Thyroid gland (tissue), 4 donors: Measurements from ENCODE around the gene PPP2R2C. TPM values are rescaled to one million over a fixed set of nuclear protein-coding genes. Genes with fewer than 3 reads are reported as not detected.

Source experiments
- DNase-seq, 2 donors: peaks; one replicate each; pipeline ENCODE4 v3.0.0-alpha.2; 2019
- H3K27ac ChIP-seq, 3 donors: fragments of 200-600 bp; sonication (generic); 1 replicate in 2 of 3; 2 replicates in 1 of 3; pipeline ENCODE4 v1.5.1; 2016 to 2019; ENCODE audit warnings: mild to moderate bottlenecking in 1 of 3, moderate library complexity in 1 of 3
- H3K27me3 ChIP-seq: fragments of 200-600 bp; sonication (generic); one replicate; pipeline ENCODE4 v1.5.1; 2019
- H3K36me3 ChIP-seq, 2 donors: fragments of 200-600 bp; sonication (generic); one replicate each; pipeline ENCODE4 v1.5.1; 2016 to 2019
- H3K4me1 ChIP-seq, 2 donors: fragments of 200-600 bp; sonication (generic); one replicate each; pipeline ENCODE4 v1.5.1; 2017 to 2019
- H3K4me3 ChIP-seq, 3 donors: fragments of 200-600 bp; sonication (generic); replicated peaks in 1 of 3; 1 replicate in 2 of 3; 2 replicates in 1 of 3; pipeline ENCODE4 v1.5.1; 2016; ENCODE audit warnings: mild to moderate bottlenecking in 1 of 3
- H3K9me3 ChIP-seq: fragments of 200-600 bp; sonication (generic); one replicate; pipeline ENCODE4 v1.5.1; 2017
- POLR2A ChIP-seq, 2 donors: fragments of 450-650 bp; IDR thresholded peaks; one replicate each; pipeline ENCODE4 v1.6.1; 2017; ENCODE audit warnings: antibody characterized with exemption in 2 of 2, mild to moderate bottlenecking in 2 of 2, moderate library complexity in 1 of 2
- WGBS, 2 donors: methylation state at CpG; one replicate each; pipeline ENCODE4 v1.1.5; 2017; 5-methylcytosine and 5-hydroxymethylcytosine counted together
- intact Hi-C: fragments of 100-400 bp; cut with DNase I; formaldehyde crosslinking; loops from one replicate; pipeline ENCODE4 v1.15.1; 2023
- total RNA-seq, 4 donors: library from RNA; depleted of rRNA; stranded (reverse); fragments of >200 nt; gene quantifications; one replicate each; pipeline ENCODE4 v1.2.3, GENCODE V29; 2016
- TF ChIP-seq, protein P1 (sequence below), 6 experiments: fragments of 200-600 bp in 3 of 6; fragments of 450-650 bp in 3 of 6; sonication (generic) in 3 of 6; IDR thresholded peaks; one replicate each; pipeline ENCODE4 v1.5.1; 2016 to 2019; ENCODE audit warnings: antibody characterized with exemption in 6 of 6, mild to moderate bottlenecking in 2 of 6, inconsistent platforms in 1 of 6, moderate library complexity in 1 of 6

PPP2R2C gene
- total RNA-seq, 4 donors from 2014 or later: 0.15 to 1.5 (median 0.33) TPM; not detected in 1

DNA sequence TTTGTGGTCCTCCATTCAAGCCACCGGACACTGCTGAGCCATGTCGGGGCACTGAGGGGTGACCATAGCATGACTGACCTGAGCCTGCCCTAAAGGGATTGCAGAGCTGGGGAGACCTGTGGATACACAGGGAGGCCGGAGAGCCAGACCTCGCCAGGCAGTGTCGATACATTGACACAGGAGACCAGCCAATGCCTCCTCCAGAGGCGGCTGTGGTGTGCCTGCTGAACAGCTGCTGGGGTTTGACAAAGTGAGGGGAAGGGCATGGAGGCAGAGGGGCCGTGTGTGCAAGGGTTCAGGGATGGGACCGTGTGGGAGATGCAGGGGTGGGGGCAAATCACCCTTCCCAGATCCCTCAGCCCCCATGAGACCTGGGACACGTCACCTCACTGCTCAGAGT, 48.0 kb downstream of the PPP2R2C start:
- Histone ChIP-seq H3K4me1 (no peaks in the 10 kb centered on the region), H3K27ac (no peak overlapping the region), H3K4me3 (no peak overlapping the region), H3K9me3 (no peaks in the 10 kb centered on the region), H3K27me3 (no peaks in the 10 kb centered on the region), H3K36me3 (no peaks in the 10 kb centered on the region)
- intact Hi-C loops: no loop called here
- DNase-seq: no peak
- WGBS, 2 donors: 73 to 88% methylated on average over 7 to 9 of the region's 9 CpGs
- TF ChIP-seq POLR2A (IDR thresholded peaks at IDR 0.05): no peak
- TF ChIP-seq, protein P1, sequence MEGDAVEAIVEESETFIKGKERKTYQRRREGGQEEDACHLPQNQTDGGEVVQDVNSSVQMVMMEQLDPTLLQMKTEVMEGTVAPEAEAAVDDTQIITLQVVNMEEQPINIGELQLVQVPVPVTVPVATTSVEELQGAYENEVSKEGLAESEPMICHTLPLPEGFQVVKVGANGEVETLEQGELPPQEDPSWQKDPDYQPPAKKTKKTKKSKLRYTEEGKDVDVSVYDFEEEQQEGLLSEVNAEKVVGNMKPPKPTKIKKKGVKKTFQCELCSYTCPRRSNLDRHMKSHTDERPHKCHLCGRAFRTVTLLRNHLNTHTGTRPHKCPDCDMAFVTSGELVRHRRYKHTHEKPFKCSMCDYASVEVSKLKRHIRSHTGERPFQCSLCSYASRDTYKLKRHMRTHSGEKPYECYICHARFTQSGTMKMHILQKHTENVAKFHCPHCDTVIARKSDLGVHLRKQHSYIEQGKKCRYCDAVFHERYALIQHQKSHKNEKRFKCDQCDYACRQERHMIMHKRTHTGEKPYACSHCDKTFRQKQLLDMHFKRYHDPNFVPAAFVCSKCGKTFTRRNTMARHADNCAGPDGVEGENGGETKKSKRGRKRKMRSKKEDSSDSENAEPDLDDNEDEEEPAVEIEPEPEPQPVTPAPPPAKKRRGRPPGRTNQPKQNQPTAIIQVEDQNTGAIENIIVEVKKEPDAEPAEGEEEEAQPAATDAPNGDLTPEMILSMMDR (IDR thresholded peaks at IDR 0.05): no peak

DNA sequence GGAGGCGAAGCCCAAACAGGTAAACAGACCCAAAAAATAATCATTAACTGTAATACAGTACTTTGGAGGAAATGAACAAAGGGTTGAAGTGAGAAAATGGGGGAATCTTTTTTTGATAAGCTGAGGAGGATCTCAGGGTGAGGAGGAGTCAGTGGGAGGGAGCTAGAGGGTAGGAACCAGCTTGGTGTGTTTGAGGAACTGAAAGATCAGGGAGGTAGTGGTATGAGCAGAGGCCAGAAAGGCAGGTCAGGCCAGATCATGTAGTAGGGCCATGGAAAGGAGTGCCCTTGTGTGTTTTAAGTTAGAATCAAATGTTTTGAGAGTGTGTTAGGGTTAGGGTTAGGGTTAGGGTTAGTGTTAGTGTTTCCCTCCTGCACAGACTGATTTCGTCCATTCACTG, 48.8 kb downstream of the PPP2R2C start:
- 36 to 84% methylated on average over 2 of the region's 2 CpGs for WGBS, 2 donors
- Histone ChIP-seq H3K27ac (no peak overlapping the region), H3K4me3 (no peak overlapping the region), H3K9me3 (no peaks in the 10 kb centered on the region), H3K27me3 (no peaks in the 10 kb centered on the region), H3K36me3 (no peaks in the 10 kb centered on the region), H3K4me1 (no peaks in the 10 kb centered on the region)
- DNase-seq: no peak
- no peak for TF ChIP-seq POLR2A (IDR thresholded peaks at IDR 0.05)
- TF ChIP-seq, protein P1 (IDR thresholded peaks at IDR 0.05): no peak
- intact Hi-C loops: no loop called here

DNA sequence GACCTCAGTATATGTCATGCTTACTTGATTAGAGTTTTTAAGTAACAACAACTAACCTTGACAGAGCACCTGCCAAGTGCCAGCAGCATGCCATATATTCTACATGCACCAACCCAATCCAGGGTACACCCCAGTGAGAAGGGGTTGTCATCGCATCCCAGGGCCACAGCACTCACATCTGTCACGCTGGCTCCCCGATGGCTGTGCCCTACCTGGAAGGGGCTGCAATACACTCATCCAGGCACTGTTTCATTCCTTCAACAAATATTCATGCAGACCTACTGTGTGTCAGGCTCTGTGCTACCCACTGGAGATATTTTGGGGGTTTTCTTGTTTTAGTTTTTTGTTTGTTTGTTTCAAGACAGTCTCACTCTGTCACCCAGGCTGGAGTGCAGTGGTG, 49.5 kb downstream of the PPP2R2C start:
- no peak overlapping the region for H3K27ac ChIP-seq
- intact Hi-C loops: no loop called here
- no peak for DNase-seq
- H3K4me3 ChIP-seq: no peak overlapping the region
- H3K9me3 ChIP-seq: no peaks in the 10 kb centered on the region
- 90 to 97% methylated on average over 2 to 3 of the region's 3 CpGs for WGBS, 2 donors
- TF ChIP-seq, protein P1 (IDR thresholded peaks at IDR 0.05): no peak
- TF ChIP-seq POLR2A (IDR thresholded peaks at IDR 0.05): no peak
- H3K27me3 ChIP-seq: no peaks in the 10 kb centered on the region
- no peaks in the 10 kb centered on the region for H3K36me3 ChIP-seq
- no peaks in the 10 kb centered on the region for H3K4me1 ChIP-seq

DNA sequence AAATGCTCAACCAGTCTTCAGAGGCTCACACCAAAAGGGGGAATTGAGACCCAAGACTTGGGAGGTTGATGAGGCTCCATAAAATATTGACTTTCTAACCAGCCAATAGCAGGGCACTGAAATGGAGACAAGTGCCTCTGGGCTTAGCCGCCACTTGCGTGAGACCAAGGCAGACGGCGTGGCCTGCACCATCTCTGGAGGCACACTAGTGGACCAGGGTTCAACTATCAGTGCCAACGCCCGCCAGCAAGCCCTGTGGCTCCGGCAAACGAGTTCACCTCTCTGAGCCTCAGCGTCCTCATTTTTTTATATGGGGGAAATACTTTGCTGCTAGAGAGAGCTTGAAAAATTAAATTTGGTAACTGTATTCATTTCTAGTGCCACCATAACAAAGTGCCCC, 50.3 kb downstream of the PPP2R2C start:
- Histone ChIP-seq H3K27ac (no peak overlapping the region), H3K4me3 (no peak overlapping the region), H3K27me3 (no peaks in the 10 kb centered on the region), H3K4me1 (no peaks in the 10 kb centered on the region), H3K9me3 (no peaks in the 10 kb centered on the region), H3K36me3 (no peaks in the 10 kb centered on the region)
- DNase-seq: no peak
- TF ChIP-seq, protein P1 (IDR thresholded peaks at IDR 0.05): no peak
- TF ChIP-seq POLR2A (IDR thresholded peaks at IDR 0.05): no peak
- intact Hi-C loops: no loop called here
- 93 to 95% methylated on average over 9 of the region's 9 CpGs for WGBS, 2 donors

DNA sequence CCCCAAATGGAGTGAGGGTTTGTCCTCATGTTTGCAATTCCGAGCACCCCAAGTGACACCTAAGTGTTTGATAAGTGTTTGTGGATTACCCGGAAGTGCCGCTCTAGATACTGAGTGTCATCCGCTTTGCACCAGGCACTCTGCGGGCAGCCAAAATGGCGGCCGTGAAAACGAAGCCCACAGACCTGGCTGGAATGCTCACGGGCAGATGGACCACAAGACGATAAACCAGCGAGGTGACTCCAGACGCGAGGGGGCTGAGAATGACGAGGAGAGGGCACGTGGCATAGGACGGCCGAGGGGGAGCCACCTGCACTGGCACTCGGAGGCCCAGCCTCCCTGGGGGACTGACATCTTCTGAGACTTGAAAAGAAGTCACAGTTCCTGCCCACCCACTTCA, 51.0 kb downstream of the PPP2R2C start:
- WGBS, 2 donors: 84 to 90% methylated on average over 18 of the region's 18 CpGs
- Histone ChIP-seq H3K4me3 (no peak overlapping the region), H3K27me3 (no peaks in the 10 kb centered on the region), H3K36me3 (no peaks in the 10 kb centered on the region), H3K27ac (no peak overlapping the region), H3K9me3 (no peaks in the 10 kb centered on the region), H3K4me1 (no peaks in the 10 kb centered on the region)
- TF ChIP-seq, protein P1 (IDR thresholded peaks at IDR 0.05): no peak
- no peak for TF ChIP-seq POLR2A (IDR thresholded peaks at IDR 0.05)
- intact Hi-C loops: no loop called here
- DNase-seq: no peak
